ENCODE data around the gene DRD2. TPM values are rescaled to one million over a fixed set of nuclear protein-coding genes. Genes with fewer than 3 reads are reported as not detected.

The DRD2 gene
- total RNA-seq, 1 donor from 2014 or later = 2.9 TPM

GRCh38 chr11:113405724-113406478, 69.3 kb downstream of the DRD2 start:
- TF ChIP-seq CTCF (conservative IDR thresholded peaks at IDR 0.05) = no peak
- DNase-seq (ENCODE audit: low read depth, low spot score) = no peak
- no peaks in the 10 kb centered on the region for H3K36me3 Mint-ChIP-seq (ENCODE audit: low read depth)
- peaks cover 21% of the 10 kb centered on the region for H3K27me3 Mint-ChIP-seq (ENCODE audit: low read depth)
- H3K4me3 Mint-ChIP-seq = no peak overlapping the region
- H3K9me3 Mint-ChIP-seq = no peaks in the 10 kb centered on the region
- H3K27ac Mint-ChIP-seq (ENCODE audit: unreplicated experiment) = no peak overlapping the region
- no peaks in the 10 kb centered on the region for H3K4me1 Mint-ChIP-seq

GRCh38 chr11:113404859-113405430, 70.3 kb downstream of the DRD2 start:
- no peak for DNase-seq (ENCODE audit: low read depth, low spot score)
- H3K36me3 Mint-ChIP-seq (ENCODE audit: low read depth) = no peaks in the 10 kb centered on the region
- H3K9me3 Mint-ChIP-seq = no peaks in the 10 kb centered on the region
- H3K27me3 Mint-ChIP-seq (ENCODE audit: low read depth) = peaks cover 21% of the 10 kb centered on the region
- no peak overlapping the region for H3K27ac Mint-ChIP-seq (ENCODE audit: unreplicated experiment)
- no peaks in the 10 kb centered on the region for H3K4me1 Mint-ChIP-seq
- TF ChIP-seq CTCF (conservative IDR thresholded peaks at IDR 0.05) = no peak
- no peak overlapping the region for H3K4me3 Mint-ChIP-seq

- H3K27ac Mint-ChIP-seq (ENCODE audit: unreplicated experiment) = no peak overlapping the region
- no peak for DNase-seq (ENCODE audit: low read depth, low spot score)
- H3K9me3 Mint-ChIP-seq = no peaks in the 10 kb centered on the region
- H3K27me3 Mint-ChIP-seq (ENCODE audit: low read depth) = peaks cover 21% of the 10 kb centered on the region
- no peaks in the 10 kb centered on the region for H3K36me3 Mint-ChIP-seq (ENCODE audit: low read depth)
- no peak for TF ChIP-seq CTCF (conservative IDR thresholded peaks at IDR 0.05)
- no peak overlapping the region for H3K4me3 Mint-ChIP-seq
- H3K4me1 Mint-ChIP-seq = no peaks in the 10 kb centered on the region
Measured at GRCh38 chr11:113401718-113402117, 73.5 kb downstream of the DRD2 start.

GRCh38 chr11:113400631-113401230, 74.5 kb downstream of the DRD2 start:
- peaks cover 21% of the 10 kb centered on the region for H3K27me3 Mint-ChIP-seq (ENCODE audit: low read depth)
- H3K27ac Mint-ChIP-seq (ENCODE audit: unreplicated experiment) = no peak overlapping the region
- H3K4me1 Mint-ChIP-seq = no peaks in the 10 kb centered on the region
- H3K9me3 Mint-ChIP-seq = no peaks in the 10 kb centered on the region
- TF ChIP-seq CTCF (conservative IDR thresholded peaks at IDR 0.05) = no peak
- no peaks in the 10 kb centered on the region for H3K36me3 Mint-ChIP-seq (ENCODE audit: low read depth)
- no peak for DNase-seq (ENCODE audit: low read depth, low spot score)
- no peak overlapping the region for H3K4me3 Mint-ChIP-seq

- TF ChIP-seq CTCF (conservative IDR thresholded peaks at IDR 0.05) = no peak
- H3K4me1 Mint-ChIP-seq = no peaks in the 10 kb centered on the region
Measured at GRCh38 chr11:113398669-113399430, 76.3 kb downstream of the DRD2 start.

More at GRCh38 chr11:113398669-113399430, 76.3 kb downstream of the DRD2 start:
- Mint-ChIP-seq H3K4me3 (no peak overlapping the region), H3K9me3 (no peaks in the 10 kb centered on the region), H3K27ac (ENCODE audit: unreplicated experiment) (no peak overlapping the region), H3K27me3 (ENCODE audit: low read depth) (peaks cover 19% of the 10 kb centered on the region), H3K36me3 (ENCODE audit: low read depth) (no peaks in the 10 kb centered on the region)
- DNase-seq (ENCODE audit: low read depth, low spot score) = no peak

Measured in neural crest cell (in vitro differentiated cells).